Stomach (tissue), 9 donors: ENCODE results near the gene PRKACB. TPM values are rescaled to one million over a fixed set of nuclear protein-coding genes. Genes with fewer than 3 reads are reported as not detected.

Experiments used
- DNase-seq, 2 donors: peaks; one replicate each; pipeline versions ENCODE4 v3.0.0 to v3.0.0-alpha.2; 2013 to 2019
- H3K27ac ChIP-seq, 5 donors: fragments of 200-600 bp in 4 of 5; sonication (generic) in 4 of 5; one replicate each; pipeline ENCODE4 v1.5.1; 2013 to 2019; ENCODE audit warnings: mild to moderate bottlenecking in 1 of 5, moderate library complexity in 1 of 5
- H3K27me3 ChIP-seq, 3 donors: fragments of 200-600 bp; sonication (generic); one replicate each; pipeline ENCODE4 v1.5.1; 2017 to 2019; ENCODE audit warnings: mixed run types in 1 of 3
- H3K36me3 ChIP-seq, 4 donors: fragments of 200-600 bp; sonication (generic); 1 replicate in 3 of 4; 2 replicates in 1 of 4; pipeline ENCODE4 v1.5.1; 2016 to 2019
- H3K4me1 ChIP-seq, 4 donors: fragments of 200-600 bp; sonication (generic); one replicate each; pipeline ENCODE4 v1.5.1; 2016 to 2019
- H3K4me3 ChIP-seq, 4 donors: fragments of 200-600 bp; sonication (generic) in 3 of 4; one replicate each; pipeline ENCODE4 v1.5.1; 2016 to 2019; ENCODE audit warnings: mild to moderate bottlenecking in 1 of 4
- H3K9me3 ChIP-seq, 4 donors: fragments of 200-600 bp; sonication (generic); one replicate each; pipeline ENCODE4 v1.5.1; 2016 to 2019
- EP300 ChIP-seq: sonication (generic); formaldehyde crosslinking; IDR thresholded peaks from one replicate; pipeline ENCODE4 v1.6.1; 2017; ENCODE audit warnings: antibody characterized with exemption
- POLR2A ChIP-seq, 4 donors: fragments of 450-650 bp; IDR thresholded peaks; one replicate each; pipeline ENCODE4 v1.6.1; 2016; ENCODE audit warnings: antibody characterized with exemption in 4 of 4, control low read depth in 2 of 4, mild to moderate bottlenecking in 1 of 4, moderate library complexity in 1 of 4
- POLR2AphosphoS5 ChIP-seq, 3 donors: sonication (generic); formaldehyde crosslinking; IDR thresholded peaks; one replicate each; pipeline ENCODE4 v1.6.1; 2016; ENCODE audit warnings: antibody characterized with exemption in 3 of 3
- WGBS, 5 donors: extraction: QIAGEN DNeasy Blood & Tissue Kit in 3 of 5; methylation state at CpG; one replicate each; pipeline versions ENCODE4 v1.1.5 to v1.1.7; 2013 to 2018; 5-methylcytosine and 5-hydroxymethylcytosine counted together
- intact Hi-C: fragments of 100-400 bp; cut with DNase I; formaldehyde crosslinking; loops from one replicate; pipeline ENCODE4 v1.15.1; 2023; ENCODE audit warnings: low total_unique reads
- polyA plus RNA-seq, 3 donors: library from polyadenylated mRNA; stranded (reverse); fragments of 200-250 nt; gene quantifications; one replicate each; pipeline ENCODE4 v1.2.3, GENCODE V29; 2013
- total RNA-seq, 5 donors: library from RNA; depleted of rRNA; stranded (reverse); fragments of >200 nt; gene quantifications; one replicate each; pipeline versions ENCODE4 v1.1.0 to v1.2.3, GENCODE V29; 2014 to 2016
- TF ChIP-seq, protein P1 (sequence below), 7 experiments: fragments of 450-650 bp in 4 of 7; fragments of 200-600 bp in 3 of 7; sonication (generic) in 3 of 7; IDR thresholded peaks; one replicate each; pipeline ENCODE4 v1.5.1; 2016 to 2019; ENCODE audit warnings: antibody characterized with exemption in 7 of 7, control low read depth in 2 of 7, mild to moderate bottlenecking in 1 of 7
- donor health status: healthy with polysubstance abuse.
- donor health status: Bipolar disorder and iron deficiency.
- donor health status: healthy.

PRKACB gene
- total and polyA plus RNA-seq, 8 donors = 13.8 to 64.8 (median 31.3) TPM

DNA sequence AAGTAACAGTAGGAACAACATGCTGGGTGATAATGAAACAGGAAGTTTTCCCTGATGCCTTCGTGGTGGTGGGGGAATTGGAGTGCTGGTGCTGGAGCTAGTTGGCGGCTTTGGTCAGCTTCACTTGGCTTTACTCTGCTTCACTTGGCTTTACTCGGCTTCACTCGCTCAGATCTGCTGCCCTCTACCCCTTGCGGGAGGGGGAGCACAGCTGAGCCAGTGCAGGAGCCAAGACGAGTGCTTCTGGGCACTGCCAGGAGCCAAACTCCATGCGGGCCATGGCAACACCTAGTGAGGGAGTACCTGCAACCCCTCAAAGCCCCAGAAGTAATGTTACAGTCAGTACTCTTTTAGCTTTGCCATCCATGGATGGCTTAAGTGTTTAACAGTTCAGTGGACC lies 10.6 kb upstream of the PRKACB start:
- Histone ChIP-seq H3K27me3 (no peaks in the 10 kb centered on the region), H3K4me3 (no peak overlapping the region), H3K4me1 (no peaks in the 10 kb centered on the region), H3K9me3 (no peaks in the 10 kb centered on the region), H3K27ac (no peak overlapping the region), H3K36me3 (no peaks in the 10 kb centered on the region)
- intact Hi-C loops = no loop called here
- no peak for TF ChIP-seq POLR2A (IDR thresholded peaks at IDR 0.05)
- TF ChIP-seq, protein P1, sequence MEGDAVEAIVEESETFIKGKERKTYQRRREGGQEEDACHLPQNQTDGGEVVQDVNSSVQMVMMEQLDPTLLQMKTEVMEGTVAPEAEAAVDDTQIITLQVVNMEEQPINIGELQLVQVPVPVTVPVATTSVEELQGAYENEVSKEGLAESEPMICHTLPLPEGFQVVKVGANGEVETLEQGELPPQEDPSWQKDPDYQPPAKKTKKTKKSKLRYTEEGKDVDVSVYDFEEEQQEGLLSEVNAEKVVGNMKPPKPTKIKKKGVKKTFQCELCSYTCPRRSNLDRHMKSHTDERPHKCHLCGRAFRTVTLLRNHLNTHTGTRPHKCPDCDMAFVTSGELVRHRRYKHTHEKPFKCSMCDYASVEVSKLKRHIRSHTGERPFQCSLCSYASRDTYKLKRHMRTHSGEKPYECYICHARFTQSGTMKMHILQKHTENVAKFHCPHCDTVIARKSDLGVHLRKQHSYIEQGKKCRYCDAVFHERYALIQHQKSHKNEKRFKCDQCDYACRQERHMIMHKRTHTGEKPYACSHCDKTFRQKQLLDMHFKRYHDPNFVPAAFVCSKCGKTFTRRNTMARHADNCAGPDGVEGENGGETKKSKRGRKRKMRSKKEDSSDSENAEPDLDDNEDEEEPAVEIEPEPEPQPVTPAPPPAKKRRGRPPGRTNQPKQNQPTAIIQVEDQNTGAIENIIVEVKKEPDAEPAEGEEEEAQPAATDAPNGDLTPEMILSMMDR (IDR thresholded peaks at IDR 0.05) = no peak
- no peak for TF ChIP-seq EP300
- 91 to 98% (median 93%) methylated on average over 7 of the region's 7 CpGs for WGBS, 5 donors
- DNase-seq = no peak

DNA sequence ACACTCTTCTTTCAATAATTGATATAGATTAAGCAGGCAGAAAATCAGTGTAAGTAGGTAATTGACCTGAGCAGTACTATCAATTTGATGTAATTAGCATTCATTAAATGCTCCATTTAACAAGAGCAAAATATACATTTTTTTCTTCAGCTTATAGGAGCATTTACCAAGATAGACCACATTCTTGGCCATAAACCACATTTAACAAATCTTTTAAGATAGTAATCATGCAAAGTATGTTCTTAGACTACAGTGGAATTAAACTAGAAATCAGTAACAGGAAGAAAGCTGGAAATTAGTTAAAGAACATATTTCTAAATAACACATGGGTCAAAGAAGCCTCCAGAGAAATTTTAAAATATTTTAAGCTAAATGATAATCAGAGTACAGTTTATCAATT lies 8.7 kb upstream of the PRKACB start:
- no peaks in the 10 kb centered on the region for H3K36me3 ChIP-seq
- no peak overlapping the region for H3K27ac ChIP-seq
- no peak overlapping the region for H3K4me3 ChIP-seq
- TF ChIP-seq, protein P1 (IDR thresholded peaks at IDR 0.05) = no peak
- TF ChIP-seq EP300 = no peak
- TF ChIP-seq POLR2AphosphoS5 (IDR thresholded peaks at IDR 0.05) = no peak
- TF ChIP-seq POLR2A (IDR thresholded peaks at IDR 0.05) = no peak
- DNase-seq = no peak
- peaks cover 0 to 5% (median 0%) of the 10 kb centered on the region in 4 donors for H3K9me3 ChIP-seq
- intact Hi-C loops = no loop called here
- H3K27me3 ChIP-seq = no peaks in the 10 kb centered on the region
- H3K4me1 ChIP-seq = no peaks in the 10 kb centered on the region

DNA sequence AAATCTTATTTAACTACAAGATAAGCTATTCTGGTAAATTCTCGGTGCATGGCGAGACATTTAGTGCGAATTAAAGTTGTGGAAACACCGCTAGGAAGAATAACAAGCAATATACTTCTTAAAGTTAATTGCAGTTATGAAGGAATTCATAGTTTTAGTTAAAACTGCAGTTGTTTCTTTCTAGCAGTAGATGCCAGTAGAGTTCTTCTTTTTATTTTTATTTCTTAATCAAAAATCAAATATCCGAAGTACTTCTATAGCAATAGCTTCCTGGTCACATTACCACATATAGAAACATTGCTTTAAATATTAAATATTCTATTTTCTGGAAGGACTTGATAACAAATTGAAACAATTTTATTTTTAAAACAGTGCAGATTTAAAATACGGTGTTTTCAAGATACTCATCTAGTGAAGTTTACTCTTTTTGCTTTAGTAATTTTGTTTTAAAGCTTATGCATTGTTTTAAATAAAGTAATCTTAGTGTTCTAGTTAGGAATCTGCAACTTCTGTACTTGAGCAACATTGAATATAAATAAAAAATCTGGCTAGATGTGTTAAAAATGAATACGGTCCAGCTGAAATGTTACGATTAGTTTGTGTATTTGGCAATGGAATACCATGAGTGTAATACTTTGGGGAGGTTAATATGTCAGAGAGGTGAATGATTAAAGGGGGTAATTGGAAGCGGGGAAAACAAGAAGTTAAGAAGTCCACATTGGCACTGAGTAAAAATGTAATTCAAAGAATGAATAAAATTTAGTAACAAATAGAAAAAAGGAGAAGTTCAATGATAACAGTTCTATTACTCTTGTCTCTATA lies 2.7 kb upstream of the PRKACB start:
- H3K27me3 ChIP-seq = no peaks in the 10 kb centered on the region
- H3K9me3 ChIP-seq = peaks cover 0 to 5% (median 0%) of the 10 kb centered on the region in 4 donors
- DNase-seq = no peak
- 30 to 53% (median 35%) methylated on average over 9 of the region's 9 CpGs for WGBS, 5 donors
- no peak overlapping the region for H3K27ac ChIP-seq
- no peak overlapping the region for H3K4me3 ChIP-seq
- peaks cover 0 to 29% (median 9%) of the 10 kb centered on the region in 4 donors for H3K4me1 ChIP-seq
- intact Hi-C loops = no loop called here
- no peaks in the 10 kb centered on the region for H3K36me3 ChIP-seq
- no peak for TF ChIP-seq POLR2AphosphoS5 (IDR thresholded peaks at IDR 0.05)
- TF ChIP-seq, protein P1 (IDR thresholded peaks at IDR 0.05) = peak in 3 of 7 experiments; percentile 33 to 66 (median 42)
- TF ChIP-seq EP300 = no peak
- TF ChIP-seq POLR2A (IDR thresholded peaks at IDR 0.05) = no peak

DNA sequence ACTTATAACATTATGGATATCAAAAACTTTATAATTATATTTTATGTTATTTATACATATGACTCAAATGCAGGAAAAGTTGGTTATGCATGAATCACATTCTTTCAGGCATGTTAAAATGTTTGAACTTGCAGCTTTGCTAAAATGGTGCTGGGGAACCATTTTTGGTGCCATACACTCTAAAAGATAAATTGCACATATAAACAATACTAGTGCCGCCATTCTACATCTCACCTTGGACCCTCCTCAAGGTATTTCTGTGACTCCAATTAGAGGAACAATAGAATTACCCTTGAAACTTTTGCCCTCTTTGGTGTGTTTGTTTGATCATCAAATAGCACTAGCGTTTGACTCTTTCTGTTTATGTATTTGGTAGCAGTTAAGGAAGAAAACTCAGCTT lies 997 bp downstream of the PRKACB start:
- H3K27me3 ChIP-seq = no peaks in the 10 kb centered on the region
- H3K4me1 ChIP-seq = peaks cover 0 to 41% (median 9%) of the 10 kb centered on the region in 4 donors
- no peaks in the 10 kb centered on the region for H3K9me3 ChIP-seq
- intact Hi-C loops = no loop called here
- WGBS, 5 donors = 17 to 32% (median 28%) methylated on average over 2 of the region's 2 CpGs
- TF ChIP-seq, protein P1 (IDR thresholded peaks at IDR 0.05) = no peak
- no peak for TF ChIP-seq EP300
- no peak for TF ChIP-seq POLR2A (IDR thresholded peaks at IDR 0.05)
- no peak for TF ChIP-seq POLR2AphosphoS5 (IDR thresholded peaks at IDR 0.05)
- peak overlapping the region; percentile 10 to 31 (median 26) for H3K4me3 ChIP-seq
- peak overlapping the region in 4 of 5 donors; percentile 66 to 78 (median 72) for H3K27ac ChIP-seq
- H3K36me3 ChIP-seq = no peaks in the 10 kb centered on the region
- peak in 1 of 2 donors; percentile 63 for DNase-seq
